Measurements from ENCODE around the gene SGCD.

SGCD gene

DNA sequence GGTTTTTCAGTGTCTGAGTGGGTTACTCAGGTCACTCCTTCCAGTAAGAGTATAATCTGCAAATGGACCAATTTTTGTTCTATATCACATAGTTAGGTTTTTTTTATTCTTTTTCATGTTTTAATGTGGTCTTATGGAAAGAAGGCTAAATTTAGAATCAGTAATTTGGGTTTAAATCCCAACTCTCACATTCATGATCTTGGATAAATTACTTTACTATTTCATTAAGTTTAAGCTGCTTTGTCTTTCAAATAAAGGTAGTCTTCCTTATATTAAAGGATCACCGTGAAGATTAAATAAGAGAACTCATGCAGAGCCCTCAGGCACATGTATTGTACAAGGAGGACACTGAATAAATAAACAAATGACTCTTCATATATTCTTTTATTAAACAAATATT is 234.7 kb downstream of the SGCD start:
- no peaks in the 10 kb centered on the region for H3K36me3 ChIP-seq
- H3K9me3 ChIP-seq = no peaks in the 10 kb centered on the region; the same call in 1 of the 2 replicates
- H3K27me3 ChIP-seq = no peaks in the 10 kb centered on the region
- H3K4me1 ChIP-seq = no peaks in the 10 kb centered on the region
- TF ChIP-seq, protein P1, sequence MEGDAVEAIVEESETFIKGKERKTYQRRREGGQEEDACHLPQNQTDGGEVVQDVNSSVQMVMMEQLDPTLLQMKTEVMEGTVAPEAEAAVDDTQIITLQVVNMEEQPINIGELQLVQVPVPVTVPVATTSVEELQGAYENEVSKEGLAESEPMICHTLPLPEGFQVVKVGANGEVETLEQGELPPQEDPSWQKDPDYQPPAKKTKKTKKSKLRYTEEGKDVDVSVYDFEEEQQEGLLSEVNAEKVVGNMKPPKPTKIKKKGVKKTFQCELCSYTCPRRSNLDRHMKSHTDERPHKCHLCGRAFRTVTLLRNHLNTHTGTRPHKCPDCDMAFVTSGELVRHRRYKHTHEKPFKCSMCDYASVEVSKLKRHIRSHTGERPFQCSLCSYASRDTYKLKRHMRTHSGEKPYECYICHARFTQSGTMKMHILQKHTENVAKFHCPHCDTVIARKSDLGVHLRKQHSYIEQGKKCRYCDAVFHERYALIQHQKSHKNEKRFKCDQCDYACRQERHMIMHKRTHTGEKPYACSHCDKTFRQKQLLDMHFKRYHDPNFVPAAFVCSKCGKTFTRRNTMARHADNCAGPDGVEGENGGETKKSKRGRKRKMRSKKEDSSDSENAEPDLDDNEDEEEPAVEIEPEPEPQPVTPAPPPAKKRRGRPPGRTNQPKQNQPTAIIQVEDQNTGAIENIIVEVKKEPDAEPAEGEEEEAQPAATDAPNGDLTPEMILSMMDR (IDR thresholded peaks at IDR 0.05; ENCODE audit: low read depth, low read length) = no peak
- no peak for DNase-seq
- H3K4me3 ChIP-seq (ENCODE audit: low read depth, low read length) = no peak overlapping the region

DNA sequence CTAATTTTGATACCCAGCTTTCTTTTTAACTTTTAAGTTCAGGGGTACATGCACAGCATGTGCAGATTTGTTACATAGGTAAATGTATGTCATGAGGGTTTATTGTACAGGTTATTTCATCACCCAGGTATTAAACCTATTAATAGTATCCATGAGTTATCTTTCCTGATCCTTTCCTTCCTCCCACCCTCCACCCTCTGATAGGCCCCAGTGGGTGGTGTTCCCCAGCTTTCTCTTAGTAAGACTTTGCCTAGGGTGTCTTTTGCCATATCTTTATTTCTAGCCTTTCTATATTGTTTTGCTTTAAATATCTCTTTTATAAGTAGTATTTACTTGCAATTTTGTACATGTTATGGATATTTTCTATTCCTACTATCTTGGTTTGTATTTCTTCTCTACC is 243.7 kb downstream of the SGCD start:
- no peaks in the 10 kb centered on the region for H3K4me1 ChIP-seq
- no peaks in the 10 kb centered on the region for H3K27me3 ChIP-seq
- no peak for DNase-seq
- TF ChIP-seq, protein P1 (IDR thresholded peaks at IDR 0.05; ENCODE audit: low read depth, low read length) = no peak
- H3K4me3 ChIP-seq (ENCODE audit: low read depth, low read length) = no peak overlapping the region
- no peaks in the 10 kb centered on the region; the same call in 1 of the 2 replicates for H3K9me3 ChIP-seq
- H3K36me3 ChIP-seq = no peaks in the 10 kb centered on the region

DNA sequence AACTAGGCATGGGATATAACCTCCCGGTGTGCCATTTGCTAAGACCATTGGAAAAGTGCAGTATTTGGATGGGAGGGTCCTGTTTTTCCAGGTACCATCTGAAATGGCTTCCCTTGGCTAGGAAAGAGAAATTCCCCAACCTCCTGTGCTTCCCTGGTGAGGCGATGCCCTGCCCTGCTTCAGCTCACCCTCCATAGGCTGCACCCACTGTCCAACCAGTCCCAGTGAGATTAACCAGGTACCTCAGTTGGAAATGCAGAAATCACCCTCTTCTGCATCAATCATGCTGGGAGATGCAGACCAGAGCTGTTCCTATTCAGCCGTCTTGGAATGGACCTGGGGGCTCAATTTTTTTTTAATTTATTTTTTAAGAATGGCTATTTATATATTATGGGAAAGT is 254.8 kb downstream of the SGCD start:
- H3K36me3 ChIP-seq = no peaks in the 10 kb centered on the region
- H3K4me3 ChIP-seq (ENCODE audit: low read depth, low read length) = no peak overlapping the region
- no peaks in the 10 kb centered on the region for H3K27me3 ChIP-seq
- TF ChIP-seq, protein P1 (IDR thresholded peaks at IDR 0.05; ENCODE audit: low read depth, low read length) = no peak
- H3K9me3 ChIP-seq = no peaks in the 10 kb centered on the region
- no peak for DNase-seq
- no peaks in the 10 kb centered on the region for H3K4me1 ChIP-seq

DNA sequence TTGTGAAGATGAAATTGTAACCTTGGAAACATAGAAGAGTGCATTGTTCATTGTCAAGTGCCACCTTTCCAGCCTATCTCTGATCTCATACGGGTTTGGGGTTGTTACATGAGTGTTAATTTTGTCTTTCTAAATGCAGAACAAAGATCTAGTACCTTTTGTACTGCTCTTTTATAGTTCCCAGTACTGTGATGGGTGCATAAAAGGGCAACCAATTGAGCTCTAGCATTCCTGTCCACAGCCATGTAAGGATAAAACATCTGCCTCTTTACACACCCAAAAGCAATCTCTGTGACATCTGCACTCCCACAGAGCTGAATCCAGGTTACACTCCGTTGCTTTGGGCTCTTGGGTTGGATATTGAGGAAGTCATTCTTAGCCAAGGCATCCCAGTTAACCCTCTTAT is 255.2 kb downstream of the SGCD start:
- no peak for DNase-seq
- Histone ChIP-seq H3K36me3 (no peaks in the 10 kb centered on the region), H3K4me1 (no peaks in the 10 kb centered on the region), H3K4me3 (ENCODE audit: low read depth, low read length) (no peak overlapping the region), H3K9me3 (no peaks in the 10 kb centered on the region), H3K27me3 (no peaks in the 10 kb centered on the region)
- TF ChIP-seq, protein P1 (IDR thresholded peaks at IDR 0.05; ENCODE audit: low read depth, low read length) = no peak

DNA sequence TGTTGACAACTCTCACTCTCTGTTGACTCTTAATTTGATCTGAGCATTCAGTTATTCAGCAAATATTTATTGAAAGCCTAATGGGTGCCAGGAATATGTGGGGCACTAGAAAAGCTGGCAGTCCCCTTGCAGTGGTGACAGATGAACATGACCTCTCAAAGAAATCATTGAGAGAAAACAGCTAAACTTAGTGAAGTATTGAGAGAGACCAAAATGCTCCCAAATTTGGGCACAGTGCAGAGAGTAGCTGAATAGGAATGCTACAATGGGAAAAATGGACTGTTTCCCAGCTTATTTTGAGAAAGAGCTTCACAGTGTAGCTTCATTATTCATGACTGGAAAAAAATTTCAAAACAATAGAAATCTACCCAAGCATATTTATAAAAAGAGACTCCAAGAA is 257.9 kb downstream of the SGCD start:
- no peak for DNase-seq
- Histone ChIP-seq H3K27me3 (no peaks in the 10 kb centered on the region), H3K9me3 (no peaks in the 10 kb centered on the region), H3K36me3 (no peaks in the 10 kb centered on the region), H3K4me3 (ENCODE audit: low read depth, low read length) (no peak overlapping the region), H3K4me1 (no peaks in the 10 kb centered on the region)
- TF ChIP-seq, protein P1 (IDR thresholded peaks at IDR 0.05; ENCODE audit: low read depth, low read length) = no peak

DNA sequence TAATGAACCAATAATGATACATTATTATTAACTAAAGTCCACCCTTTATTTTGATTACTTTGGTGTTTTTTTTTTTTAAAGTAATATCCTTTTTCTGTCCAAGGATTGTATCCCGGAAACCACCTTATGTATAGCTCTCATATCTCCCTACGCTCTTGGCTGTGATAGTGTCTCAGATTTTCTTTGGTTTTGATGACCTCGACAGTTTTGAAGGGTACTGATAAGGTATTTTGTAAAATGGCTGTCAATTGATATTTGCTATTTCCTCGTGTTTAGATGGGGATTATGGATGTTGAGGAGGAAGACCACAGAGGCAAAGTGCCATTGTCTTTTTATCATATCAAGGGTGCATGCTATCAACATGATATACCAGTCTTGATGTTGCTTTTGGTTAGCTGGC is 259.0 kb downstream of the SGCD start:
- TF ChIP-seq, protein P1 (IDR thresholded peaks at IDR 0.05; ENCODE audit: low read depth, low read length) = no peak

More for the DNA sequence above, 259.0 kb downstream of the SGCD start:
- no peaks in the 10 kb centered on the region for H3K9me3 ChIP-seq
- H3K36me3 ChIP-seq = no peaks in the 10 kb centered on the region
- DNase-seq = no peak
- H3K4me1 ChIP-seq = no peaks in the 10 kb centered on the region
- no peak overlapping the region for H3K4me3 ChIP-seq (ENCODE audit: low read depth, low read length)
- no peaks in the 10 kb centered on the region for H3K27me3 ChIP-seq

Measured in BE2C (cell line).